ENCODE results near the gene PTGES3L.
"Not testable (repeated sequence)": the region's sequence is repeated elsewhere in the genome, so short reads cannot be mapped to it uniquely, and the experiment has no call there.

Gene PTGES3L

DNA sequence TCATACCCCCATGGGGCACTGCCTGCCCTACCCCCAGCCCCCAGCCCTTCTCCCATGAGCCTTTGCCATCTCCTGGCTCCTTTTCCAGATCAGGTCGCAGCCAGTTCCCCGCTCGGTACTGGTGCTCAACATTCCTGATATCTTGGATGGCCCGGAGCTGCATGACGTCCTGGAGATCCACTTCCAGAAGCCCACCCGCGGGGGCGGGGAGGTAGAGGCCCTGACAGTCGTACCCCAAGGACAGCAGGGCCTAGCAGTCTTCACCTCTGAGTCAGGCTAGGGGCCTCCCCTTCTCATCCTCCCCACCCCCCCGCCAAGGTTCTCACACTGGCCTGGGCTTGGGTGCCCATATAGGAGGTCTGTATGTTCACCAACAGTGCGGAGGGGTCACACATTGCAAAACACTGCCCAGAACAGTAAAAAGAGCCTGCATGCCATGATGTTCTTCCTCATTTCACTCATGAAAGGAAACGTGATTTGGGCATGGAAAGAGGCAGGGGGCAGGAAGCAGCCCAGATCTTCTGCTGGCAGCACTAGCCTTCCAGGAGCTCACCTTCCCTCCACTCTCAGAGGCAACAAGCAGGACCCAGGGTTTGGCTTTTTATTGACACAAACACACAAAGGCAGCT lies 34.3 kb upstream of the PTGES3L start:
- no peak for DNase-seq

GRCh38 chr17:43013296-43013695 lies 33.4 kb upstream of the PTGES3L start:
- no peak for DNase-seq

GRCh38 chr17:43011728-43012472 lies 32.0 kb upstream of the PTGES3L start:
- DNase-seq: no peak

GRCh38 chr17:43010667-43011308 lies 30.9 kb upstream of the PTGES3L start:
- DNase-seq: no peak

- DNase-seq: peak; percentile 90
Measured at GRCh38 chr17:43006639-43007551, 27.0 kb upstream of the PTGES3L start, which contains the start of gene IFI35. IFI35 (plus strand) TSS chr17:43006784; CDS start chr17:43006948, 164 bp downstream.

GRCh38 chr17:43003542-43004172 lies 23.8 kb upstream of the PTGES3L start:
- peak; percentile 66 for DNase-seq

DNA sequence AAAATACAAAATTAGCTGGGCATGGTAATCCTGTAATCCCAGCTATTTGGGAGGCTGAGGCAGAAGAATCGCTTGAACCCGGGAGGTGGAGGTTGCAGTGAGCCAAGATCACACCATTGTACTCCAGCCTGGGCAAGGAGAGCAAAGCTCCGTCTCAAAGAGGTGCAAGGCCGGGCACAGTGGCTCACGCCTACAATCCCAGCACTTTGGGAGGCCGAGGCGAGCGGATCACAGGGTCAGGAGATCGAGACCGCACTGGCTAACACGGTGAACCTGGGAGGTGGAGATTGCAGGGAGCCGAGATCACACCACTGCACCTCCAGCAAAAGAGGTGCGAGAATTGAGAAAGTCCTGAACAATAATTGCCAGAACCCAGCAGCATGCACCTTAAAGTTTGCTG lies 21.0 kb upstream of the PTGES3L start:
- DNase-seq: not testable (repeated sequence)

DNA sequence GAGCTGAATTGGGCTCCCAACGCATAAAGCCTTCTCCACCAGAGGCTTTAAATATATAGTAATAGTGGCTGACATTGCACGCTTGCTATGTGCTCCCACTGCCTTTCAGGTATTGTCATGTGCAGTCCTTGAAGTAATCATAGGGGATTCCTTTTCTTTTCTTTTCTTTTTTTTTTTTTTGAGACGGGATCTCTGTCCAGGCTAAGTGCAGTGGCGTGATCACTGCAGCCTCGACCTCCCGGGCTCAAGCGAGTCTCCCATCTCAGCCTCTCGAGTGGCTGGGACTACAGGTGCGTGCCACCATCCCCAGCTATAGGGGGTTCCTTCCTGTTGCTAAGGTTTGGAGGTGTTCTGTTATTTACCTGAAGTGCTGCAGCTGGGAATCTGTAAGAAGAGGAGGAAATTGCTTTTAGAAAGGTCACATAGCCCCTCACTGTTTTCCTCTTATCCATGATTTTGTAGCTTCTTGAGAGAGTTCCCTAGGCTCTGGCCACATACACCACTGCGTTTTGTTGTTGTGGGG lies 19.2 kb upstream of the PTGES3L start:
- no peak for DNase-seq

GRCh38 chr17:42997984-42998938 lies 18.4 kb upstream of the PTGES3L start, which contains the start of gene RPL27:
RPL27 (plus strand) TSS chr17:42998419; CDS start chr17:42998751, 332 bp downstream.
- DNase-seq: peak; percentile 98

DNA sequence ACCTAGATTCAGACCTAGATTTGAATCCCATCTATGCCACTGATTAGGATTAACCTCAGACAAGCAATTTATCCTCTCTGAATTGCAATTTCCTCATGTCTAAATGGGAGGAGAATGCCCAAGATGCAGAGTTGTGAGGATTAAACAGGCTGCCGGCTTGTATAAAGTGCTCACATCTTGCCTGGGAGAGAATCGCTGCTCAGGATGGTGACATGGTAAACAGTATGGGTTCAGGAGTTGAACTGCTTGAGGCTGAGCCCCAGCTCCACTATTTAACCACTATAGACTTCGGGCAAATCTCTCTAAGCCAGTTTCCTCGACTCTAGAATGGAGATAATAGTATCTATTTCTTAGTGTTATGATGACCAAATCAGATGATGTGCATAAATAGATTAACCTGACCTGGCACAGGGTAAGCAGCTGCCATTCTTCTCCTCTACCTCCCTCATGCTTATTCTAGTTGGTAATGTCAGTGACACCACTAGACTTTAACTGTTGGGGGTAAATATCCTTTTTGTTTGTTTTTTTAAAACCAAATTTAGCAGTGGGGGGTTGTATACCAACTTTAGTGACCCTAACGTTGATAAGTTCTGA lies 17.6 kb upstream of the PTGES3L start:
- DNase-seq: no peak

GRCh38 chr17:42993913-42994312 lies 14.0 kb upstream of the PTGES3L start:
- DNase-seq: not testable (repeated sequence)

DNA sequence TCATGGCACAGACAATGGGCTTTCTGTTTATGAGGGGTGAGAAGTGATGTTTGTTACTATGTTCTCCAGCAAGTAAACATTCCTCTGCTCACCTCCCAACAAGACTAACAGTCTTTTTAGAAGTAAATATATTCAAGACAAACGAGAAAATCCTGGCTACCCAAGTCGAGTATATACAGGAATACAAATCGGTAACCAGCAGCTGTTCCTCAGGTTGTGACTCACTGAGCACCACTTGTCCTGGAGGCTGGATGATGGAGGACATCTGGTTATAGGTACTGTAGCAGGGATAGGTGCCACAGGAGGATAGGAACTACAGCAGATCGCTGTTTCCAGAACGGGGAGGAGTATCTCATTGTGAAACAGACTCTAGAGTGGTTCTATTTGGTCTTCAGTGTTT lies 13.0 kb upstream of the PTGES3L start:
- DNase-seq: no peak

- no peak for DNase-seq
Measured at GRCh38 chr17:42991471-42991870, 11.6 kb upstream of the PTGES3L start.

GRCh38 chr17:42989726-42990652 lies 10.1 kb upstream of the PTGES3L start:
- no peak for DNase-seq

DNA sequence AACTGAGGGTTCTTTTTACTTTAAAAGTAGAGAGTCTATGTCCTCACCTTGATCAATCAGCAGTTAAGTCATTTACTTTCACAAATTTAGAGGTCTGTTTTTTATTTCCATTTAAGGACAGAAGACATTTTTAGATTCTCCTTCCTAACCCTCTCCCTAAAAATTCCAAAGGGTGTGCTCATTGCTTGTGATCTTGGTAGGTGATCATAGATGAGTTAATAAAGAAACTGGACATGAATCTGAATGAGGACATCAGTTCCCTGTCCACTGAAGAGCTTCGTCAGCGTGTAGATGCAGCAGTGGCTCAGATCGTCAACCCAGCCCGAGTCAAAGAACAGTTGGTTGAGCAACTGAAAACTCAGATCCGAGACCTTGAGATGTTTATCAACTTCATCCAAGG lies 9.3 kb upstream of the PTGES3L start:
- DNase-seq: no peak

GRCh38 chr17:42985225-42985624 lies 5.3 kb upstream of the PTGES3L start:
- no peak for DNase-seq

- no peak for DNase-seq
Measured at GRCh38 chr17:42982266-42982665, 2.4 kb upstream of the PTGES3L start.

- DNase-seq: peak; percentile 77
Measured at GRCh38 chr17:42980766-42981397, 1.0 kb upstream of the PTGES3L start.

Measured in activated CD8-positive, alpha-beta memory T cell treated with anti-CD3 and anti-CD28 coated beads for 24 hours (primary cell).